CD4-positive, alpha-beta T cell treated with Interferon alpha-2 for 1 hour (primary cell): ENCODE results near the gene RRN3.
"Not testable (repeated sequence)": the region's sequence is repeated elsewhere in the genome, so short reads cannot be mapped to it uniquely, and the experiment has no call there.

Experiments
- DNase-seq, 2 donors: peaks; one replicate each; pipeline ENCODE4 v3.0.0-alpha.2; 2020 to 2022

Gene RRN3

GRCh38 chr16:15093955-15094827 is at the start of gene RRN3:
Gene RRN3 (minus strand): TSS chr16:15094272. CDS start chr16:15094233, 39 bp downstream.
- peak; percentile 86 to 89 for DNase-seq

GRCh38 chr16:15143601-15144091 is 49.6 kb upstream of the RRN3 start:
- DNase-seq, result not testable (repeated sequence)

GRCh38 chr16:15142891-15143600 is 49.0 kb upstream of the RRN3 start:
- not testable (repeated sequence) for DNase-seq

GRCh38 chr16:15142107-15142890 is 48.2 kb upstream of the RRN3 start:
- not testable (repeated sequence) for DNase-seq

GRCh38 chr16:15141586-15141985 is 47.5 kb upstream of the RRN3 start:
- no peak for DNase-seq

- not testable (repeated sequence) for DNase-seq
Observed at GRCh38 chr16:15140444-15141365, 46.6 kb upstream of the RRN3 start.

GRCh38 chr16:15137514-15137913 is 43.4 kb upstream of the RRN3 start:
- DNase-seq, result not testable (repeated sequence)

- DNase-seq, result not testable (repeated sequence)
Observed at GRCh38 chr16:15135483-15136360, 41.6 kb upstream of the RRN3 start.

GRCh38 chr16:15134752-15135482 is 40.8 kb upstream of the RRN3 start:
- DNase-seq, result not testable (repeated sequence)

- DNase-seq, result not testable (repeated sequence)
Observed at GRCh38 chr16:15133554-15133953, 39.5 kb upstream of the RRN3 start.

- not testable (repeated sequence) for DNase-seq
Observed at GRCh38 chr16:15132719-15133428, 38.8 kb upstream of the RRN3 start.

- not testable (repeated sequence) for DNase-seq
Observed at GRCh38 chr16:15130943-15131700, 37.0 kb upstream of the RRN3 start.

- not testable (repeated sequence) for DNase-seq
Observed at GRCh38 chr16:15130256-15130932, 36.3 kb upstream of the RRN3 start.

GRCh38 chr16:15127641-15128425 is 33.8 kb upstream of the RRN3 start:
- not testable (repeated sequence) for DNase-seq

- DNase-seq, result not testable (repeated sequence)
Observed at GRCh38 chr16:15100372-15100987, 6.4 kb upstream of the RRN3 start.

GRCh38 chr16:15099366-15099909 is 5.4 kb upstream of the RRN3 start:
- DNase-seq, result not testable (repeated sequence)
